ENCODE measurements around the gene USB1.

GRCh38 chr16:57976331-57976796 is 24.8 kb upstream of the USB1 start:
- TF ChIP-seq POLR2A (IDR thresholded peaks at IDR 0.05; ENCODE audit: low read depth, low read length) = no peak
- TF ChIP-seq TAF1 (IDR thresholded peaks at IDR 0.05; ENCODE audit: low read depth, low read length) = no peak
- TF ChIP-seq POLR2AphosphoS5 (IDR thresholded peaks at IDR 0.05; ENCODE audit: low read depth, low read length) = no peak
